NCI-H345 treated with DMSO at 0.1 percent for 48 hours (cell line): ENCODE data around the gene AMN1.

Experiments used
- DNase-seq: peaks from one replicate; lab custom pipeline; 2025; ENCODE audit not compliant: unreplicated experiment; lab: John Stamatoyannopoulos, UW

Gene AMN1

DNA sequence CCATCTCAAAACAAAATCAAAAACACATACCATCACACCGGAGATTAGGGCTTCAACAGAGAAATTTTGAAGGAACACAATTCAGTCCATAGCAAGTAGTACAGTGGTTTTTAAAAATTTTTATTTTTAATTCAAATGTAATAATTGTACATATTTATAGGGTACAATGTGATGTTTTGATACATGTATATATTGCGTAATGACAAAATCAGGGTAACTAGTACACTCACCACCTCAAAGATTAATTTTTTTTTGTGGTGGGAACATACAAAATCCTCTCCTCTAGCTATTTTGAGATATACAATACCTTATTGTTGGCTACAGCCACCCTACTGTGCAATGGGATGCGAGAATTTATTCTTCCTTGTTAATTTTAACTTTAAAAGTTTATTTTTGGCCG, 95.4 kb downstream of the AMN1 start:
- DNase-seq, result no peak

DNA sequence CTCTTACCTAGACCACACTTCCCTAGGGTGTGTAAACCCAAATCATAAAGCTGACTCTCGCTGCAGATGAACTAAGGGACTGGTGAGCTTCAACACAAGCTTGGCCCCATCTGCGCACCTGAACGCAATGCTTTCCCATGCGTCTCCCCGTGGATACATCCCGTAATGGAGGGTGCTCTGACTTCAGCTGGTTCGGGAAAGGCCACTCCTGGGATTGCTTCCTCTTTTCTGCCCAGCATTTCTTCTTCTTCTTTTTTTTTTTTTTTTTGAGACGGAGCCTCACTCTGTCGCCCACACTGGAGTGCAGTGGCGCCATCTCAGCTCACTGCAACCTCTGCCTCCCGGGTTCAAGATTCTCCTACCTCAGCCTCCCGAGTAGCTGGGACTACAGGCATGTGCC, 97.0 kb downstream of the AMN1 start:
- no peak for DNase-seq

DNA sequence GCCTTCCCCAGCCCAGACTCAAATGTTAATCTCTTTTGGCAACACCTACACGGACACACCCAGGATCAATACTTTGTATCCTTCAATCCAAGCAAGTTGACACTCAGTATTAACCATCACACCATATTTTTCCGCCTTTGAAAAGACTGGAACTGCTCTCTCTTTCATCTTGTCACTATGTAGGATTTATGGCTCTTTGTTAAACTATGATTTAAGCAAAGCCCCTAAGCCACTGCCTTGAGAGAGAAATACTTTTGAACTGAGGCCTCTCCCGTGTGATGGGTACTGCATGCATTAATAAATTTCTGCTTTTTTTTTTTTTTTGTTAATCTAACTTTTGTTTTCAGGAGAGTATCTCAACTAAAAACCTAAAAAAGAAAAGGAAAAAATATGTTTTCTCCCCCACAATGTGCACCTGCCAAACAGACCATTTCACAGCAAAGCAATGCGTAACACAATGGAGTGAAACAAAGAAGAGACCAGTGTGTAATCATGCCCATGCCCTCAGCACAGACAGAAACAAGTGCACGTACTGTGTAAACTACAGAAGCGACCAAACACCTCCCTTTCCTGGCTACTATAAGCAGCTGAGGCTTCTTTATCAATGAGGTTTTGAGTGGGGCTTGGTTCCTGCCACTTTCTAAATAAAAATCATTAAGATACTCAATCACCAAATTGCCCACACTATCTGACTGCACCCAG, 97.6 kb downstream of the AMN1 start:
- no peak for DNase-seq

DNA sequence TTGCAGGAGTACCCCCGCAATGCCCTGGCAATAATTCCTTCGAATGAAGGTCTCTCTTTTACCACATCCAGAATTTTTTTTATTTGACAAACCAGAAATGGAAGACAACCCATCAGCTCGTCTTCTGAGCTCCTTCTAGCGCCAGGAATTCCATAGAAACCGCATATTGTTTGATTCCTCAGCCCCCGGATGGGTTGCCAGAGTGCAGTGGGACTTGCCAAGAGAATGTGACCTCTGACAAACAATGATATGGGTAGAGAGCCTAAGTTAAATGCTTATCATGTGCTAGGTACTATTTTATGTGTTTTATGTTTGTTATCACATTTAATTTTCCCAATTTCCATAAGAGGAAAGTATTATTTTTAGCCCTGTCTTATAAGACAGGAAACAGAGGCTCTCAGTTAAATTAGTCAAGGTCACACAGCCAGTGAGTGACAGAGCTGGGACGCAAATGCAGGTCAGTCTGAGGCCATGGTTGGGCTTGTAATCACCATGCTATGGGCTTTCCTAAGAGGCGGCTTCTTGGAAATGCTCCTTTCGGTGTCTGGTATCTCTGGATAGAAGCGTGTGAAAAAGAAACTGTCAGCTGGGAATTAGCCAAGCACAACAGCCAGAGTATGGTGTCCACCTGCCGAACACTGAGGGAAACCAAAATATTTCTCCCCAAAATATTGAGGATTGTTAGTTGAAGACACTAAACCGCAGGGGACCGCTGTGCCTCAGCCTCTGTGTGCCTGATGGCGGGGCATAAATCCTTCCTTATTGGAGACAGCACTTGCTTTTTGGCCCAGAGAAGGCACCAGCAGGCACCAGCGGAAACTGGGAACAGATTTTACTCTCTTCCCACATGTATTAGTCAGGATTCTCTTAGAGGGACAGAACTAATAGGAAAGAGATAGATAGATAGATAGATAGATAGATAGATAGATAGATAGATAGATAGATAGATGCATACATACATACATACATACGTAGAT, 98.8 kb downstream of the AMN1 start:
- DNase-seq, result no peak

DNA sequence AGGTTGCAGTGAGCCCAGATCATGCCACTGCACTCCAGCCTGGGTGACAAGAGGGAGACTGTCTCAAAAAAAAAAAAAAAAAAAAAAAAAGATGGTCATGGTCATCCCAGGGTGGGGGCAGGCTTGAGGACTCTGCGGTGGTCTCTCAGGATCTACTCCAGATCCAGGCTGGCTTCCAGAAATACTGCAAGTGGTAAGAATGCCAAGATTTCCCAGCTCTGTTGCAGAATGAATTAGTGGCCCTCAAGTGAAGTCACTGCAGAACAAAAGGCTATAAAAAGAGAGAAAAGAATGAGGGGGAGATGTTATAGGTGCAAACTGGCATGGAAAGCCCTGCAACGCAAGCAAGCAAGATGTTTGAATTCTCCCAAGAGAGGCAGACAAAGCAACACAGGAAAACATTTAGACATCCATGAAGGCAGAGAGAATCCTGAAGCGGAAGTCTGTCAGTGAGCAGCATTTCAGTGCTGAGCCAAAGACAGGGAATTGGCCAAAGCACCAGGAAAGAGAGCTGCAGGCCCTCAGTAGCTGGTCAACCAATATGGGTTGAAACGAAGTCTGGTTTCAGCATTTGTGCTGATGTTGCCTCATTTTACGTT, 101.3 kb downstream of the AMN1 start:
- DNase-seq, result no peak

DNA sequence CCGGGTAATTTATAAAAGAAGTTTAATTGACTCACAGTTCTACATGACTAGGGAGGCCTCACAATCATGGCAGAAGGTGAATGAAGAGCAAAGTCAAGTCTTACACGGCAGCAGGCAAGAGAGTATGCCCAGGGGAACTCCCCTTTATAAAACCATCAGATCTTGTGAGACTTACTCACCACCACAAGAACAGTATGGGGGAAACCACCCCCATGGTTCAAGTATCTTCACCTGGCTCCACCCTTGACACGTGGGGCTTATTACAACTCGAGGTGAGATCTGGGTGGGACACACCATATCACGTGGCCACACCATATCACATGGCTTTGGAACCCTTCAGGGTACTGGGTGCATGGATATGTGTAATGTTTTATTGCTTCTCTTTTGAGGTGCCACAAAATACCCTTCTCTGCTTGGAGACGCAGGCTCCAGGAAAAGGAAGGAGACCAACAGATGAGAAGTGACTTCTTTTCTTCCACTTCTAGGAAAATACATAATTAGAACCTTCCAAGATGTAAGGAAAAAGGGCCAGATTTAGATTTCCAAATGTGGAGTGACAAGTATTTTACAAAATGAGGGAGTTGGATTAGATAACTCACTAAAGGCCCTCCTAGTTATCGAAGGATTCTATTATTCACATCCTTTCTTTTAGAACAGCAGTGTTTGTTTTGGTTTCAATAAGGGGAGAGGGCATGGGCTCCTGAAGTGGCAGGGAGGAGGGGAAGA, 102.4 kb downstream of the AMN1 start:
- no peak for DNase-seq

DNA sequence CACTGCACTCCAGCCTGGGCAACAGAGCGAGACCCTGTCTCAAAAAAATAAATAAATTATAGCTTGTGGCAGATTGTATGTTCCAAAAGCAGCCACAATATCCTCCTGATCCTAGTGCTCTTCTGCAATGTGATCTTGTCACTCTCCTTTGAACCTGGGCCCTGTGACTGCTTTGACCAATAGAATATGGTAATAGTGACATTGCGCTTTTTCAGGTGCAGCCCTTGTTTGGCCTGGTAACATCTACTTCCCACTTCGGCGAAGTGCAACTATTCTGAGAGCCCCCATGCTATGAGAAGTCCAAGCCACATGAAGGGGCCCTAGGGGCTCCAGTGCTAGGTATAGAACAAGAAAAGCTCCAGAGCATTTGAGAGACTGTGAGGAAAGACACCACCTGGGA, 106.8 kb downstream of the AMN1 start:
- no peak for DNase-seq
